Ovary (tissue), 3 donors: ENCODE data around the gene BASP1.

Source experiments
- EP300 ChIP-seq: sonication (generic); formaldehyde crosslinking; IDR thresholded peaks from one replicate; pipeline ENCODE4 v1.6.1; 2017; ENCODE audit warnings: antibody characterized with exemption
- POLR2A ChIP-seq: fragments of 450-650 bp; IDR thresholded peaks from one replicate; pipeline ENCODE4 v1.6.1; 2017; ENCODE audit warnings: antibody characterized with exemption, mild to moderate bottlenecking, moderate library complexity
- TF ChIP-seq, protein P1 (sequence below), 3 donors: fragments of 450-650 bp in 2 of 3; fragments of 200-600 bp in 1 of 3; IDR thresholded peaks; one replicate each; pipeline versions ENCODE4 v1.5.1 to v1.8.0; 2016 to 2022; ENCODE audit warnings: antibody characterized with exemption in 3 of 3, mild to moderate bottlenecking in 1 of 3
- donor health status: DM: no; HTN: no; CAD: no.

DNA sequence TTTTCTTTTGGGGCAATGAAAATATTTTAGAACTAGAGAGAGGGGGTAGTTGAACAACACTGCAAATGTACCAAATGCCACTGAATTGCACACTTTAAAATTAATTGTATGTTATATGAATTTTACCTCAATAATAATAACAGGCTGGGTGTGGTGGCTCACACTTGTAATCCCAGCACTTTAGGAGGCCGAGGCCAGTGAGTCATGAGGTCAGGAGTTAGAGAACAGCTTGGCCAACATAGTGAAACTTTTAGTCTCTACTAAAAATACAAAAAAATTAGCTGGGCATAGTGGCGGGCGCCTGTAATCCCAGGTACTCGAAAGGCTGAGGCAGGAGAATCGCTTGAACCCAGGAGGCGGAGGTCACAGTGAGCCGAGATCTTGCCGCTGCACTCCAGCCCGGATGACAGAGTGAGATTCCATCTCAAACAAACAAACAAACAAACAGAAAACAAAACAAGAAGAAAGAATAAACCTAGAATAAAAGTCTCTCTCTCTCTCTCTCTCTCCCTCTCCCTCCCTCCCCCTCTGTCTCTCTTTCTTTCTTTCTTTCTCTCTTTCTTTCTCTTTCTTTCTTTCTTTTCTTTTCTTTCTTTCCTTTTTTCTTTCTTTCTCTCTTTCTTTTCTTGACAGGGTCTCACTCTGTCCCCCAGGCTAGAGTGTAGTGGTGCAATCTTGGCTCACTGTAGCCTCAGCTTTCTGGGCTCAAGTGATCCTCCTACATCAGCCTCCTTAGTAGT, 91.1 kb downstream of the BASP1 start:
- TF ChIP-seq, protein P1, sequence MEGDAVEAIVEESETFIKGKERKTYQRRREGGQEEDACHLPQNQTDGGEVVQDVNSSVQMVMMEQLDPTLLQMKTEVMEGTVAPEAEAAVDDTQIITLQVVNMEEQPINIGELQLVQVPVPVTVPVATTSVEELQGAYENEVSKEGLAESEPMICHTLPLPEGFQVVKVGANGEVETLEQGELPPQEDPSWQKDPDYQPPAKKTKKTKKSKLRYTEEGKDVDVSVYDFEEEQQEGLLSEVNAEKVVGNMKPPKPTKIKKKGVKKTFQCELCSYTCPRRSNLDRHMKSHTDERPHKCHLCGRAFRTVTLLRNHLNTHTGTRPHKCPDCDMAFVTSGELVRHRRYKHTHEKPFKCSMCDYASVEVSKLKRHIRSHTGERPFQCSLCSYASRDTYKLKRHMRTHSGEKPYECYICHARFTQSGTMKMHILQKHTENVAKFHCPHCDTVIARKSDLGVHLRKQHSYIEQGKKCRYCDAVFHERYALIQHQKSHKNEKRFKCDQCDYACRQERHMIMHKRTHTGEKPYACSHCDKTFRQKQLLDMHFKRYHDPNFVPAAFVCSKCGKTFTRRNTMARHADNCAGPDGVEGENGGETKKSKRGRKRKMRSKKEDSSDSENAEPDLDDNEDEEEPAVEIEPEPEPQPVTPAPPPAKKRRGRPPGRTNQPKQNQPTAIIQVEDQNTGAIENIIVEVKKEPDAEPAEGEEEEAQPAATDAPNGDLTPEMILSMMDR (IDR thresholded peaks at IDR 0.05) = no peak
- TF ChIP-seq POLR2A = no peak
- no peak for TF ChIP-seq EP300
